DND-41 (cell line): ENCODE results near the gene TSEN15.

Experiments
- EZH2 ChIP-seq: IDR thresholded peaks from 3 replicates; pipeline ENCODE4 v1.6.1; 2012; ENCODE audit warnings: borderline replicate concordance, low read depth, mild to moderate bottlenecking, moderate library complexity, low read length, inconsistent platforms; ENCODE audit not compliant: severe bottlenecking
- TF ChIP-seq, protein P1 (sequence below): IDR thresholded peaks from 2 replicates; pipeline ENCODE4 v1.5.1; 2012; ENCODE audit warnings: borderline replicate concordance, low read length, moderate library complexity, mild to moderate bottlenecking; ENCODE audit not compliant: poor library complexity, severe bottlenecking; ENCODE audit errors: extremely low read depth

DNA sequence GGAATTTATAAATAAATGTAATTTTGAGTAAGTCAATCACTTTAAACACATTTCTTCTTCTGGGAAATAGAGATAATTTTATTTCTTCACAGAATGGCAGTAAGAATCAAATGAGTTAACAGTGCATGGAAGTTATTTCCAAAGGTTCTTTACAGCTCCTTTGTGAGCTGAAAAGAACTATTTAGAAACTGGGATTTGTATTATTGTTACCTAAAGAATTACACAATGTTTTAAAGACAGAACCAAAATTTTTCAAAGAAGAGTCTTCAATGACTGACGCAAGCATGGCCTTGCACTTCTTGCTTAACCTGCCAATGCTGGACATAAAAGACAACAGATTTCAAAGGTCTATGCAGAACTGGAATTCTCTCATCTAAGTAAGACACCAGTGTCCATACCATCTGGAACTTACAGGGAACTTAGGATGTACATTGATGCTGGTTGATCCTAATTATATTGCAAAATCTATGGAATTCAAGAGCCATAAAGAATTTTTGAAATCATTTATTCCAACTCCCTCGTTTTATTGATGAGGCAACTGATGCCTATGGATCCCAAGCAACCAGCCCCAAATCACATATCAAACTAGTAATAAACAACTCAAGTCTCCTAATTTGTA, 16.7 kb upstream of the TSEN15 start:
- TF ChIP-seq, protein P1, sequence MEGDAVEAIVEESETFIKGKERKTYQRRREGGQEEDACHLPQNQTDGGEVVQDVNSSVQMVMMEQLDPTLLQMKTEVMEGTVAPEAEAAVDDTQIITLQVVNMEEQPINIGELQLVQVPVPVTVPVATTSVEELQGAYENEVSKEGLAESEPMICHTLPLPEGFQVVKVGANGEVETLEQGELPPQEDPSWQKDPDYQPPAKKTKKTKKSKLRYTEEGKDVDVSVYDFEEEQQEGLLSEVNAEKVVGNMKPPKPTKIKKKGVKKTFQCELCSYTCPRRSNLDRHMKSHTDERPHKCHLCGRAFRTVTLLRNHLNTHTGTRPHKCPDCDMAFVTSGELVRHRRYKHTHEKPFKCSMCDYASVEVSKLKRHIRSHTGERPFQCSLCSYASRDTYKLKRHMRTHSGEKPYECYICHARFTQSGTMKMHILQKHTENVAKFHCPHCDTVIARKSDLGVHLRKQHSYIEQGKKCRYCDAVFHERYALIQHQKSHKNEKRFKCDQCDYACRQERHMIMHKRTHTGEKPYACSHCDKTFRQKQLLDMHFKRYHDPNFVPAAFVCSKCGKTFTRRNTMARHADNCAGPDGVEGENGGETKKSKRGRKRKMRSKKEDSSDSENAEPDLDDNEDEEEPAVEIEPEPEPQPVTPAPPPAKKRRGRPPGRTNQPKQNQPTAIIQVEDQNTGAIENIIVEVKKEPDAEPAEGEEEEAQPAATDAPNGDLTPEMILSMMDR: no peak
- no peak for TF ChIP-seq EZH2
